ENCODE data around the gene E4F1. TPM values are rescaled to one million over a fixed set of nuclear protein-coding genes. Genes with fewer than 3 reads are reported as not detected.

The E4F1 gene
- total RNA-seq, 8 experiments from 2014 or later, result 15.4 to 32.4 (median 23.1) TPM

- Histone ChIP-seq H3K27ac (no peak overlapping the region), H3K4me1 (replicated peaks in 1 of 2) (peaks cover 8 to 13% of the 10 kb centered on the region in 2 donors), H3K4me3 (no peak overlapping the region)
- in situ Hi-C loops (cut with MboI; ENCODE audit: low pct_unique_long_range_greater_than_20kb in 2 of 9, low sequenced_read_pairs in 9 of 9, unreplicated experiment in 9 of 9), result no loop called here
- peak in 5 of 8 experiments; percentile 6 to 43 (median 30) for ATAC-seq (replicated peaks in 6 of 8)
- 90 to 100% (median 100%) methylated on average over 1 to 2 of the region's 46 CpGs; no CpG with 5 or more reads in 6 of the 10 experiments for WGBS, 10 experiments
Observed at GRCh38 chr16:2180962-2181923, 42.1 kb upstream of the E4F1 start.

- in situ Hi-C loops (cut with MboI; ENCODE audit: low pct_unique_long_range_greater_than_20kb in 2 of 9, low sequenced_read_pairs in 9 of 9, unreplicated experiment in 9 of 9), result no loop called here
- Histone ChIP-seq H3K4me1 (replicated peaks in 1 of 2) (peaks cover 8 to 13% of the 10 kb centered on the region in 2 donors), H3K4me3 (no peak overlapping the region), H3K27ac (no peak overlapping the region)
- WGBS, 10 experiments, result 63 to 100% (median 84%) methylated on average over 1 to 10 of the region's 20 CpGs; no CpG with 5 or more reads in 3 of the 10 experiments
- ATAC-seq (replicated peaks in 6 of 8), result no peak
Observed at GRCh38 chr16:2181952-2182351, 41.4 kb upstream of the E4F1 start.

- 91 to 100% (median 94%) methylated on average over 1 to 16 of the region's 30 CpGs; no CpG with 5 or more reads in 6 of the 10 experiments for WGBS, 10 experiments
- Histone ChIP-seq H3K4me1 (replicated peaks in 1 of 2) (peaks cover 8 to 13% of the 10 kb centered on the region in 2 donors), H3K4me3 (no peak overlapping the region), H3K27ac (no peak overlapping the region)
- in situ Hi-C loops (cut with MboI; ENCODE audit: low pct_unique_long_range_greater_than_20kb in 2 of 9, low sequenced_read_pairs in 9 of 9, unreplicated experiment in 9 of 9), result no loop called here
- no peak for ATAC-seq (replicated peaks in 6 of 8)
Observed at GRCh38 chr16:2183671-2184070, 39.7 kb upstream of the E4F1 start.

- WGBS, 10 experiments, result 88 to 94% (median 93%) methylated on average over 3 to 9 of the region's 19 CpGs; no CpG with 5 or more reads in 7 of the 10 experiments
- ATAC-seq (replicated peaks in 6 of 8), result no peak
- H3K27ac ChIP-seq, result no peak overlapping the region
- peaks cover 8 to 13% of the 10 kb centered on the region in 2 donors for H3K4me1 ChIP-seq (replicated peaks in 1 of 2)
- no peak overlapping the region for H3K4me3 ChIP-seq
- in situ Hi-C loops (cut with MboI; ENCODE audit: low pct_unique_long_range_greater_than_20kb in 2 of 9, low sequenced_read_pairs in 9 of 9, unreplicated experiment in 9 of 9), result no loop called here
Observed at GRCh38 chr16:2184346-2184745, 39.0 kb upstream of the E4F1 start.

- WGBS, 10 experiments, result 83 to 100% (median 97%) methylated on average over 1 to 4 of the region's 20 CpGs; no CpG with 5 or more reads in 7 of the 10 experiments
- Histone ChIP-seq H3K4me3 (no peak overlapping the region), H3K4me1 (replicated peaks in 1 of 2) (peaks cover 9 to 15% of the 10 kb centered on the region in 2 donors), H3K27ac (no peak overlapping the region)
- no peak for ATAC-seq (replicated peaks in 6 of 8)
- in situ Hi-C loops (cut with MboI; ENCODE audit: low pct_unique_long_range_greater_than_20kb in 2 of 9, low sequenced_read_pairs in 9 of 9, unreplicated experiment in 9 of 9), result no loop called here
Observed at GRCh38 chr16:2184962-2185361, 38.4 kb upstream of the E4F1 start.

GRCh38 chr16:2186064-2186463 is 37.3 kb upstream of the E4F1 start:
- peaks cover 12 to 22% of the 10 kb centered on the region in 2 donors for H3K4me1 ChIP-seq (replicated peaks in 1 of 2)
- no peak overlapping the region for H3K27ac ChIP-seq
- no peak overlapping the region for H3K4me3 ChIP-seq
- ATAC-seq (replicated peaks in 6 of 8), result no peak
- 60 to 100% (median 92%) methylated on average over 2 to 12 of the region's 13 CpGs; no CpG with 5 or more reads in 2 of the 10 experiments for WGBS, 10 experiments
- in situ Hi-C loops (cut with MboI; ENCODE audit: low pct_unique_long_range_greater_than_20kb in 2 of 9, low sequenced_read_pairs in 9 of 9, unreplicated experiment in 9 of 9), result no loop called here

GRCh38 chr16:2186505-2186904 is 36.9 kb upstream of the E4F1 start:
- WGBS, 10 experiments, result 93% methylated on average over 3 of the region's 20 CpGs; no CpG with 5 or more reads in 9 of the 10 experiments
- H3K27ac ChIP-seq, result no peak overlapping the region
- ATAC-seq (replicated peaks in 6 of 8), result no peak
- peaks cover 9 to 17% of the 10 kb centered on the region in 2 donors for H3K4me1 ChIP-seq (replicated peaks in 1 of 2)
- H3K4me3 ChIP-seq, result no peak overlapping the region
- in situ Hi-C loops (cut with MboI; ENCODE audit: low pct_unique_long_range_greater_than_20kb in 2 of 9, low sequenced_read_pairs in 9 of 9, unreplicated experiment in 9 of 9), result no loop called here

- in situ Hi-C loops (cut with MboI; ENCODE audit: low pct_unique_long_range_greater_than_20kb in 2 of 9, low sequenced_read_pairs in 9 of 9, unreplicated experiment in 9 of 9), result no loop called here
- no peak overlapping the region for H3K4me3 ChIP-seq
- H3K4me1 ChIP-seq (replicated peaks in 1 of 2), result peaks cover 4 to 11% of the 10 kb centered on the region in 2 donors
- whole genome bisulfite sequencing, 10 experiments, result 46 to 100% (median 80%) methylated on average over 1 to 3 of the region's 17 CpGs; no CpG with 5 or more reads in 7 of the 10 experiments
- no peak for ATAC-seq (replicated peaks in 6 of 8)
- no peak overlapping the region for H3K27ac ChIP-seq
Observed at GRCh38 chr16:2187212-2187611, 36.2 kb upstream of the E4F1 start.

- Histone ChIP-seq H3K4me1 (replicated peaks in 1 of 2) (peaks cover 4 to 11% of the 10 kb centered on the region in 2 donors), H3K27ac (no peak overlapping the region), H3K4me3 (no peak overlapping the region)
- in situ Hi-C loops (cut with MboI; ENCODE audit: low pct_unique_long_range_greater_than_20kb in 2 of 9, low sequenced_read_pairs in 9 of 9, unreplicated experiment in 9 of 9), result no loop called here
- WGBS, 10 experiments, result 100% methylated on average over 1 to 3 of the region's 8 CpGs; no CpG with 5 or more reads in 7 of the 10 experiments
- no peak for ATAC-seq (replicated peaks in 6 of 8)
Observed at GRCh38 chr16:2188395-2188794, 35.0 kb upstream of the E4F1 start.

- Histone ChIP-seq H3K4me1 (replicated peaks in 1 of 2) (peaks cover 12 to 18% of the 10 kb centered on the region in 2 donors), H3K4me3 (no peak overlapping the region), H3K27ac (no peak overlapping the region)
- in situ Hi-C loops (cut with MboI; ENCODE audit: low pct_unique_long_range_greater_than_20kb in 2 of 9, low sequenced_read_pairs in 9 of 9, unreplicated experiment in 9 of 9), result no loop called here
- ATAC-seq (replicated peaks in 6 of 8), result peak in 2 of 8 experiments; percentile 3 to 4
- WGBS, 10 experiments, result no CpG with 5 or more reads among the region's 25 CpGs
Observed at GRCh38 chr16:2189252-2189893, 34.0 kb upstream of the E4F1 start.

GRCh38 chr16:2190002-2190658 is 33.3 kb upstream of the E4F1 start:
- no peak overlapping the region for H3K27ac ChIP-seq
- H3K4me3 ChIP-seq, result no peak overlapping the region
- 24 to 100% methylated on average over 3 to 6 of the region's 24 CpGs; no CpG with 5 or more reads in 8 of the 10 experiments for WGBS, 10 experiments
- no peak for ATAC-seq (replicated peaks in 6 of 8)
- peaks cover 20 to 26% of the 10 kb centered on the region in 2 donors for H3K4me1 ChIP-seq (replicated peaks in 1 of 2)
- in situ Hi-C loops (cut with MboI; ENCODE audit: low pct_unique_long_range_greater_than_20kb in 2 of 9, low sequenced_read_pairs in 9 of 9, unreplicated experiment in 9 of 9), result no loop called here

GRCh38 chr16:2190659-2191445 is 32.5 kb upstream of the E4F1 start:
- Histone ChIP-seq H3K27ac (no peak overlapping the region), H3K4me3 (no peak overlapping the region), H3K4me1 (replicated peaks in 1 of 2) (peaks cover 20 to 29% of the 10 kb centered on the region in 2 donors)
- ATAC-seq (replicated peaks in 6 of 8), result no peak
- in situ Hi-C loops (cut with MboI; ENCODE audit: low pct_unique_long_range_greater_than_20kb in 2 of 9, low sequenced_read_pairs in 9 of 9, unreplicated experiment in 9 of 9), result no loop called here
- WGBS, 10 experiments, result 72 to 90% (median 80%) methylated on average over 1 to 5 of the region's 25 CpGs; no CpG with 5 or more reads in 7 of the 10 experiments

Measured in motor neuron (in vitro differentiated cells).